NB4 (cell line): ENCODE results near the gene PLCB4.

ENCODE experiments used
- DNase-seq: peaks from one replicate; pipeline ENCODE4 v3.0.0; 2010; ENCODE audit warnings: low read depth
- H3K4me3 ChIP-seq: one replicate; pipeline ENCODE4 v1.5.1; 2011; ENCODE audit warnings: mild to moderate bottlenecking, low read depth, low read length, moderate library complexity
- CTCF ChIP-seq: IDR thresholded peaks from one replicate; pipeline ENCODE4 v1.5.1; 2012; ENCODE audit warnings: low read depth, low read length
- MAX ChIP-seq: IDR thresholded peaks from 2 replicates; pipeline ENCODE4 v1.6.1; 2011; ENCODE audit warnings: low read depth, low read length
- MYC ChIP-seq: IDR thresholded peaks from 2 replicates; pipeline ENCODE4 v1.6.1; 2011; ENCODE audit warnings: low read depth, low read length
- POLR2A ChIP-seq: IDR thresholded peaks from 2 replicates; pipeline ENCODE4 v1.6.1; 2011; ENCODE audit warnings: mild to moderate bottlenecking; ENCODE audit not compliant: insufficient read length; ENCODE audit errors: extremely low read depth

The PLCB4 gene

GRCh38 chr20:9255171-9255570 is 186.3 kb downstream of the PLCB4 start:
- no peak overlapping the region for H3K4me3 ChIP-seq
- no peak for DNase-seq
- TF ChIP-seq CTCF (no peak), POLR2A (no peak), MYC (no peak), MAX (no peak)

GRCh38 chr20:9256393-9256792 is 187.5 kb downstream of the PLCB4 start:
- no peak for TF ChIP-seq MYC
- TF ChIP-seq MAX: no peak
- no peak for TF ChIP-seq POLR2A
- H3K4me3 ChIP-seq: no peak overlapping the region
- DNase-seq: no peak

- TF ChIP-seq POLR2A (no peak), CTCF (no peak), MAX (no peak), MYC (no peak)
These were observed 190.0 kb downstream of the PLCB4 start for GRCh38 chr20:9258901-9259300.

GRCh38 chr20:9260027-9260426 is 191.1 kb downstream of the PLCB4 start:
- no peak for TF ChIP-seq MYC
- no peak for TF ChIP-seq CTCF
- no peak for TF ChIP-seq POLR2A
- no peak for TF ChIP-seq MAX
- no peak for DNase-seq
- H3K4me3 ChIP-seq: no peak overlapping the region

More at GRCh38 chr20:9258901-9259300, 190.0 kb downstream of the PLCB4 start:
- no peak for DNase-seq
- H3K4me3 ChIP-seq: no peak overlapping the region

- DNase-seq: no peak
- H3K4me3 ChIP-seq: no peak overlapping the region
- TF ChIP-seq CTCF: no peak
- TF ChIP-seq POLR2A: no peak
- TF ChIP-seq MAX: no peak
- no peak for TF ChIP-seq MYC
These were observed 192.9 kb downstream of the PLCB4 start for GRCh38 chr20:9261781-9262180.

GRCh38 chr20:9262653-9263194 is 193.8 kb downstream of the PLCB4 start:
- no peak for DNase-seq
- no peak for TF ChIP-seq POLR2A
- no peak for TF ChIP-seq CTCF
- TF ChIP-seq MYC: no peak
- TF ChIP-seq MAX: no peak
- no peak overlapping the region for H3K4me3 ChIP-seq
